GM18868 (cell line): ENCODE measurements around the gene CERS2.
"Not testable (repeated sequence)": the region's sequence is repeated elsewhere in the genome, so short reads cannot be mapped to it uniquely, and the experiment has no call there.

Experiments
- ATAC-seq: cut with Tn5 transposase; IDR thresholded peaks from one replicate; pipeline ENCODE4 v1.9.1; 2021; ENCODE audit warnings: mild to moderate bottlenecking, moderate library complexity; ENCODE audit not compliant: unreplicated experiment

Gene CERS2

GRCh38 chr1:150971583-150972416, 2.8 kb downstream of the CERS2 start:
- no peak for ATAC-seq

- ATAC-seq: no peak
These were observed 3.6 kb downstream of the CERS2 start for GRCh38 chr1:150970808-150971582.

- no peak for ATAC-seq
These were observed 5.0 kb downstream of the CERS2 start for GRCh38 chr1:150969626-150970025.

- ATAC-seq: no peak
These were observed 6.1 kb downstream of the CERS2 start for GRCh38 chr1:150968491-150968890.

- no peak for ATAC-seq
These were observed 6.7 kb downstream of the CERS2 start for GRCh38 chr1:150967936-150968335.

- no peak for ATAC-seq
These were observed 8.6 kb downstream of the CERS2 start for GRCh38 chr1:150966011-150966410.

- no peak for ATAC-seq
These were observed 9.0 kb downstream of the CERS2 start for GRCh38 chr1:150965605-150966004.

- no peak for ATAC-seq
These were observed 10.5 kb downstream of the CERS2 start for GRCh38 chr1:150964164-150964489.

- no peak for ATAC-seq
These were observed 11.1 kb downstream of the CERS2 start for GRCh38 chr1:150963321-150964163.

GRCh38 chr1:150961756-150962155, 12.9 kb downstream of the CERS2 start:
- ATAC-seq: no peak

- no peak for ATAC-seq
These were observed 14.0 kb downstream of the CERS2 start for GRCh38 chr1:150960646-150961045.

- no peak for ATAC-seq
These were observed 17.0 kb downstream of the CERS2 start for GRCh38 chr1:150957666-150958065.

GRCh38 chr1:150955280-150955679, 19.4 kb downstream of the CERS2 start:
- ATAC-seq: no peak

GRCh38 chr1:150954708-150955107, 19.9 kb downstream of the CERS2 start:
- no peak for ATAC-seq

GRCh38 chr1:150944856-150945255, 29.8 kb downstream of the CERS2 start:
- no peak for ATAC-seq

GRCh38 chr1:150931773-150932172, 42.9 kb downstream of the CERS2 start:
- no peak for ATAC-seq

- not testable (repeated sequence) for ATAC-seq
These were observed 45.9 kb downstream of the CERS2 start for GRCh38 chr1:150928775-150929174.

GRCh38 chr1:150928286-150928685, 46.3 kb downstream of the CERS2 start:
- no peak for ATAC-seq

- ATAC-seq: no peak
These were observed 47.0 kb downstream of the CERS2 start for GRCh38 chr1:150927624-150928023.

GRCh38 chr1:150926097-150926741, 48.4 kb downstream of the CERS2 start, which contains the start of gene SETDB1:
Gene SETDB1 (plus strand): TSS chr1:150926363. CDS start chr1:150927715, 1,352 bp downstream.
- peak; percentile 79 for ATAC-seq

- ATAC-seq: no peak
These were observed 49.6 kb downstream of the CERS2 start for GRCh38 chr1:150925080-150925479.
